B cell (primary cell): ENCODE data around the gene COLQ. TPM values are rescaled to one million over a fixed set of nuclear protein-coding genes. Genes with fewer than 3 reads are reported as not detected.

Source experiments
- ATAC-seq: fragments of 200-7000 bp; cut with Tn5 transposase; one replicate; pipeline ENCODE4 v1.10.0; 2021; ENCODE audit warnings: low read depth, mild to moderate bottlenecking, moderate number of reproducible peaks, moderate library complexity
- CTCF ChIA-PET: fragments of 350-600 bp; sonication (Branson Sonifier 250); formaldehyde crosslinking; loops from one replicate; lab custom pipeline; 2021; ENCODE audit warnings: antibody characterized with exemption, inconsistent platforms; lab: Charles Lee
- POLR2A ChIA-PET: fragments of 350-600 bp; sonication (Branson Sonifier 250); formaldehyde crosslinking; loops from one replicate; lab custom pipeline; 2021; ENCODE audit warnings: antibody characterized with exemption; lab: Charles Lee
- DNase-seq: peaks from one replicate; pipeline ENCODE4 v3.0.0; 2013
- H2AFZ ChIP-seq: 2 replicates; pipeline ENCODE4 v1.6.1; 2012; ENCODE audit warnings: mild to moderate bottlenecking, low read depth, low read length; ENCODE audit not compliant: insufficient read depth, poor library complexity, severe bottlenecking
- H3K27ac ChIP-seq, 2 donors: 1 replicate in 1 of 2; 2 replicates in 1 of 2; pipeline ENCODE4 v1.5.1; 2012 to 2013; ENCODE audit warnings: low read length in 2 of 2, mild to moderate bottlenecking in 2 of 2, moderate library complexity in 1 of 2
- H3K27me3 ChIP-seq, 4 experiments: fragments of 200-600 bp in 1 of 4; sonication (generic) in 1 of 4; replicated peaks in 1 of 4; 1 replicate in 2 of 4; 2 replicates in 2 of 4; pipeline versions ENCODE4 v1.6.1 to v1.7.0; 2013 to 2016; ENCODE audit warnings: low read length in 3 of 4, mild to moderate bottlenecking in 2 of 4, mixed read lengths in 1 of 4, moderate library complexity in 1 of 4; ENCODE audit not compliant: insufficient read depth in 4 of 4, control insufficient read depth in 3 of 4; ENCODE audit errors: control extremely low read depth in 1 of 4
- H3K36me3 ChIP-seq, 2 experiments: replicated peaks in 1 of 2; 1 replicate in 1 of 2; 2 replicates in 1 of 2; pipeline versions ENCODE4 v1.6.1 to v1.7.1; 2013; ENCODE audit warnings: low read length in 1 of 2; ENCODE audit not compliant: insufficient read depth in 2 of 2, control insufficient read depth in 1 of 2; ENCODE audit errors: control extremely low read depth in 1 of 2, extremely low read depth in 1 of 2
- H3K4me1 ChIP-seq, 2 donors: fragments of 200-600 bp in 1 of 2; sonication (generic) in 1 of 2; 1 replicate in 1 of 2; 2 replicates in 1 of 2; pipeline versions ENCODE4 v1.5.1 to v1.6.1; 2013 to 2017; ENCODE audit warnings: low read length in 2 of 2; ENCODE audit not compliant: control insufficient read depth in 2 of 2, insufficient read depth in 2 of 2
- H3K4me2 ChIP-seq: replicated peaks from 2 replicates; pipeline ENCODE3; 2012; ENCODE audit warnings: mild to moderate bottlenecking, low read depth, low read length; ENCODE audit not compliant: poor library complexity, severe bottlenecking
- H3K4me3 ChIP-seq, 5 experiments: fragments of 200-600 bp in 1 of 5; sonication (generic) in 1 of 5; 1 replicate in 3 of 5; 2 replicates in 2 of 5; pipeline versions ENCODE4 v1.5.1 to v1.7.0; 2011 to 2016; ENCODE audit warnings: low read length in 4 of 5, mild to moderate bottlenecking in 4 of 5, low read depth in 2 of 5, control low read depth in 1 of 5, moderate library complexity in 1 of 5; ENCODE audit not compliant: insufficient read depth in 1 of 5; ENCODE audit errors: control extremely low read depth in 1 of 5, extremely low read depth in 1 of 5
- H3K79me2 ChIP-seq: fragments of 200-600 bp; sonication (generic); one replicate; pipeline ENCODE4 v1.6.0; 2016; ENCODE audit warnings: low read length; ENCODE audit not compliant: control insufficient read depth, insufficient read depth
- H3K9ac ChIP-seq: fragments of 200-600 bp; sonication (generic); 2 replicates; pipeline ENCODE4 v1.6.1; 2017; ENCODE audit warnings: mild to moderate bottlenecking, low read length, moderate library complexity
- H3K9me3 ChIP-seq, 3 donors: one replicate each; pipeline versions ENCODE4 v1.6.1 to v1.7.1; 2013; ENCODE audit warnings: low read length in 2 of 3; ENCODE audit not compliant: control insufficient read depth in 2 of 3, insufficient read depth in 1 of 3; ENCODE audit errors: control extremely low read depth in 1 of 3
- H4K20me1 ChIP-seq: 2 replicates; pipeline ENCODE4 v1.6.0; 2012; ENCODE audit warnings: mild to moderate bottlenecking, low read length; ENCODE audit not compliant: insufficient read depth, control insufficient read depth, poor library complexity, severe bottlenecking
- H3K27ac Mint-ChIP-seq: one replicate; pipeline ENCODE4 v1.8.0; 2021; ENCODE audit warnings: mixed read lengths
- H3K27me3 Mint-ChIP-seq: one replicate; pipeline ENCODE4 v1.8.0; 2021; ENCODE audit warnings: mixed read lengths
- H3K4me1 Mint-ChIP-seq: one replicate; pipeline ENCODE4 v1.8.0; 2021; ENCODE audit warnings: mixed read lengths
- H3K4me3 Mint-ChIP-seq: one replicate; pipeline ENCODE4 v1.8.0; 2021; ENCODE audit warnings: mixed read lengths
- H3K9me3 Mint-ChIP-seq: one replicate; pipeline ENCODE4 v1.8.0; 2022; ENCODE audit warnings: mixed read lengths; ENCODE audit not compliant: insufficient read depth
- EZH2 ChIP-seq: IDR thresholded peaks from 2 replicates; pipeline ENCODE4 v1.6.1; 2012; ENCODE audit warnings: borderline replicate concordance, low read depth, mild to moderate bottlenecking, moderate library complexity, low read length; ENCODE audit not compliant: insufficient read depth, poor library complexity, severe bottlenecking
- WGBS: methylation state at CpG from one replicate; pipeline ENCODE4 v1.1.5; 2013; ENCODE audit warnings: missing lambda C conversion rate; ENCODE audit not compliant: insufficient coverage; 5-methylcytosine and 5-hydroxymethylcytosine counted together
- intact Hi-C: fragments of 100-400 bp; cut with micrococcal nuclease; formaldehyde crosslinking; loops from one replicate; pipeline ENCODE4 v1.10.0; 2022
- polyA plus RNA-seq: library from polyadenylated mRNA; depleted of rRNA; stranded (reverse); fragments of >200 nt; gene quantifications from 2 replicates; pipeline ENCODE4 v1.2.3, GENCODE V29; 2012
- total RNA-seq, 2 donors: library from RNA; stranded (reverse); fragments of 120-200 nt in 1 of 2; gene quantifications; 1 replicate in 1 of 2; 2 replicates in 1 of 2; pipeline versions ENCODE4 v1.2.3 to v1.2.4, GENCODE V29; 2013 to 2022
- TF ChIP-seq, protein P1 (sequence below): fragments of 200-600 bp; IDR thresholded peaks from one replicate; pipeline ENCODE4 v1.8.0; 2022; ENCODE audit warnings: antibody characterized with exemption, mild to moderate bottlenecking

Gene COLQ
- total and polyA plus RNA-seq, 2 donors (not counting 1 experiment from before 2014, with no cell fraction given): 1.9 to 2.5 TPM

DNA sequence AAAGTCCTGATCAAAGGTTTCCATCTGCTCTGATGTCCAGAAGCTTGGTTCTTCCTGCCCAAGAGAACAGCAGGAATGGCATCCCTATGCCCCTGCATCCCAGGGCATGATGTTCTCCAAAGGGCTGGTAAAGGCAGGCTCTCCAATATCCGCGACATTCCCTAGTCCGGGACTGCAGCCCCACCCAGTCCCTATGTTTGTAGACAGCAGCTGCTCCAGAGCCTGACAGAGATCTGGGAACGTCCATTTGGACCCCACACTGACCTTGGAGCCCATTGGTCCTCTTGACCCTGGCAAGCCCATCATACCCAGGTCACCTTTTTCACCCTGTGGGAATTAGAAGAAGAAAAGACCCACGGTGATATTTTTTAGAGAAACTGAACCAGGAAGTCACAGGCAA lies 46.3 kb downstream of the COLQ start:
- Mint-ChIP-seq H3K4me1 (no peaks in the 10 kb centered on the region), H3K9me3 (no peaks in the 10 kb centered on the region), H3K27me3 (no peaks in the 10 kb centered on the region), H3K27ac (no peak overlapping the region), H3K4me3 (no peak overlapping the region)
- H2AFZ ChIP-seq: no peak overlapping the region
- H3K4me1 ChIP-seq: no peaks in the 10 kb centered on the region
- ATAC-seq: no peak
- no peak overlapping the region for H3K9ac ChIP-seq
- intact Hi-C loops: no loop called here
- ChIA-PET CTCF (no interaction called here), POLR2A (no interaction called here)
- no peak overlapping the region for H3K4me2 ChIP-seq
- H3K4me3 ChIP-seq: no peak overlapping the region
- no peak for TF ChIP-seq EZH2
- TF ChIP-seq, protein P1, sequence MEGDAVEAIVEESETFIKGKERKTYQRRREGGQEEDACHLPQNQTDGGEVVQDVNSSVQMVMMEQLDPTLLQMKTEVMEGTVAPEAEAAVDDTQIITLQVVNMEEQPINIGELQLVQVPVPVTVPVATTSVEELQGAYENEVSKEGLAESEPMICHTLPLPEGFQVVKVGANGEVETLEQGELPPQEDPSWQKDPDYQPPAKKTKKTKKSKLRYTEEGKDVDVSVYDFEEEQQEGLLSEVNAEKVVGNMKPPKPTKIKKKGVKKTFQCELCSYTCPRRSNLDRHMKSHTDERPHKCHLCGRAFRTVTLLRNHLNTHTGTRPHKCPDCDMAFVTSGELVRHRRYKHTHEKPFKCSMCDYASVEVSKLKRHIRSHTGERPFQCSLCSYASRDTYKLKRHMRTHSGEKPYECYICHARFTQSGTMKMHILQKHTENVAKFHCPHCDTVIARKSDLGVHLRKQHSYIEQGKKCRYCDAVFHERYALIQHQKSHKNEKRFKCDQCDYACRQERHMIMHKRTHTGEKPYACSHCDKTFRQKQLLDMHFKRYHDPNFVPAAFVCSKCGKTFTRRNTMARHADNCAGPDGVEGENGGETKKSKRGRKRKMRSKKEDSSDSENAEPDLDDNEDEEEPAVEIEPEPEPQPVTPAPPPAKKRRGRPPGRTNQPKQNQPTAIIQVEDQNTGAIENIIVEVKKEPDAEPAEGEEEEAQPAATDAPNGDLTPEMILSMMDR: no peak
- no peaks in the 10 kb centered on the region for H3K27me3 ChIP-seq
- no peaks in the 10 kb centered on the region for H3K79me2 ChIP-seq
- H3K27ac ChIP-seq: no peak overlapping the region
- no peaks in the 10 kb centered on the region for H4K20me1 ChIP-seq
- WGBS: 77% methylated on average over 3 of the region's 5 CpGs
- no peaks in the 10 kb centered on the region for H3K9me3 ChIP-seq
- no peak for DNase-seq
- H3K36me3 ChIP-seq: no peaks in the 10 kb centered on the region

DNA sequence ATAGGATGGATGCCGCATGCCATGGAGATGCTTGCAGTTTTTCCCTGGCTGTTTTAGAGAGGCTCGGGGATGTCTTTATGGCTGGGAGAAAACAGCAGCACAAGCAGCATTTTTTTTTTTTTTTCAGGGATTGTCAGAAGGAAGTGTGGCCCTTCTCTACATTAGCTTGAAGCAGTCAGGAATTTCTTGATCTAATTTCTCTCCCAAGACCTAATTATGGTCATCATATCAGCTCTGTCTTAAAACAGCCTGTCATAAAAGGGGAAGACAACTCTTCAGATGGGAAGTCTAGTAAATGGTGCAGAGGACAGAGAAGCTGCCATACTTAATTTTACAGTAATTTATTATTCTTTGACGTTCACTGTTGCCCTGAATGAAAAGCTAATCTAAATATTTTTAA lies 49.6 kb downstream of the COLQ start:
- Histone ChIP-seq H3K9ac (no peak overlapping the region), H3K79me2 (no peaks in the 10 kb centered on the region), H3K27ac (no peak overlapping the region), H3K27me3 (no peaks in the 10 kb centered on the region), H3K9me3 (no peaks in the 10 kb centered on the region), H3K36me3 (no peaks in the 10 kb centered on the region), H3K4me3 (no peak overlapping the region), H3K4me2 (no peak overlapping the region), H3K4me1 (no peaks in the 10 kb centered on the region), H2AFZ (no peak overlapping the region), H4K20me1 (no peaks in the 10 kb centered on the region)
- H3K9me3 Mint-ChIP-seq: no peaks in the 10 kb centered on the region
- intact Hi-C loops: no loop called here
- ATAC-seq (no peak), DNase-seq (no peak)
- H3K4me3 Mint-ChIP-seq: no peak overlapping the region
- CTCF ChIA-PET: no interaction called here
- H3K27ac Mint-ChIP-seq: no peak overlapping the region
- no peaks in the 10 kb centered on the region for H3K27me3 Mint-ChIP-seq
- POLR2A ChIA-PET: no interaction called here
- no peaks in the 10 kb centered on the region for H3K4me1 Mint-ChIP-seq
- TF ChIP-seq, protein P1: no peak
- TF ChIP-seq EZH2: no peak
- WGBS: no CpG with 5 or more reads among the region's 3 CpGs
